IMR-90 (cell line): ENCODE results near the gene ACAD9. TPM values are rescaled to one million over a fixed set of nuclear protein-coding genes. Genes with fewer than 3 reads are reported as not detected.

Source experiments
- ATAC-seq: fragments of 200-7000 bp; cut with Tn5 transposase; 2 replicates; pipeline ENCODE4 v1.9.1; 2020; ENCODE audit warnings: low read depth, mild to moderate bottlenecking, moderate library complexity
- BruUV-seq: library from RNA; stranded (reverse); fragments of 400-500 nt; replicated peaks from 2 replicates; lab custom pipeline; 2021; lab: Mats Ljungman, UMichigan
- CTCF ChIA-PET: fragments of 300-600 bp; formaldehyde crosslinking; extraction: SDS; loops from one replicate; lab custom pipeline; 2021; ENCODE audit warnings: antibody characterized with exemption; lab: Yijun Ruan, JAX
- POLR2A ChIA-PET: fragments of 300-600 bp; sonication (Branson Sonifier 250); formaldehyde crosslinking; loops from one replicate; lab custom pipeline; 2022; ENCODE audit warnings: antibody characterized with exemption; ENCODE audit not compliant: unreplicated experiment; lab: Charles Lee
- DNase-seq: peaks from one replicate; pipeline ENCODE4 v3.0.0; 2013
- H2AFZ ChIP-seq: replicated peaks from 2 replicates; pipeline ENCODE3; 2013; ENCODE audit warnings: low read length, mild to moderate bottlenecking; ENCODE audit not compliant: poor library complexity
- H2AK5ac ChIP-seq: 2 replicates; pipeline ENCODE4 v1.6.1; 2013; ENCODE audit warnings: low read depth, low read length, inconsistent platforms
- H2AK9ac ChIP-seq: replicated peaks from 2 replicates; pipeline ENCODE3; 2013; ENCODE audit warnings: mild to moderate bottlenecking, low read depth, low read length, moderate library complexity; ENCODE audit not compliant: poor library complexity
- H2BK120ac ChIP-seq: 2 replicates; pipeline ENCODE4 v1.6.1; 2013; ENCODE audit warnings: low read depth, low read length, inconsistent platforms
- H2BK15ac ChIP-seq: 3 replicates; pipeline ENCODE4 v1.6.1; 2013; ENCODE audit warnings: low read depth, low read length, inconsistent platforms
- H2BK20ac ChIP-seq: 2 replicates; pipeline ENCODE4 v1.6.1; 2013; ENCODE audit warnings: low read depth, mild to moderate bottlenecking, inconsistent platforms, low read length, moderate library complexity
- H2BK5ac ChIP-seq: 2 replicates; pipeline ENCODE4 v1.6.1; 2013; ENCODE audit warnings: mild to moderate bottlenecking, low read depth, low read length, inconsistent platforms; ENCODE audit not compliant: poor library complexity, severe bottlenecking
- H3K14ac ChIP-seq: replicated peaks from 2 replicates; pipeline ENCODE4 v1.6.1; 2013; ENCODE audit warnings: low read depth, low read length, inconsistent platforms
- H3K18ac ChIP-seq: 2 replicates; pipeline ENCODE4 v1.6.1; 2013; ENCODE audit warnings: low read depth, low read length, control low read depth
- H3K23ac ChIP-seq: 2 replicates; pipeline ENCODE4 v1.6.1; 2013; ENCODE audit warnings: low read depth, low read length, inconsistent platforms
- H3K27ac ChIP-seq: 2 replicates; pipeline ENCODE4 v1.5.1; 2013; ENCODE audit warnings: mild to moderate bottlenecking, control low read depth, low read length; ENCODE audit not compliant: insufficient read depth
- H3K27me3 ChIP-seq: 2 replicates; pipeline ENCODE4 v1.6.1; 2013; ENCODE audit warnings: low read length; ENCODE audit not compliant: control insufficient read depth, insufficient read depth
- H3K36me3 ChIP-seq: 2 replicates; pipeline ENCODE4 v1.6.1; 2013; ENCODE audit warnings: low read length, mixed read lengths; ENCODE audit not compliant: control insufficient read depth, insufficient read depth
- H3K4ac ChIP-seq: 2 replicates; pipeline ENCODE4 v1.6.1; 2013; ENCODE audit warnings: low read depth, low read length, inconsistent platforms
- H3K4me1 ChIP-seq: 2 replicates; pipeline ENCODE4 v1.6.1; 2013; ENCODE audit warnings: low read length, mixed read lengths; ENCODE audit not compliant: control insufficient read depth, insufficient read depth
- H3K4me2 ChIP-seq: 2 replicates; pipeline ENCODE4 v1.6.1; 2013; ENCODE audit warnings: low read depth, mild to moderate bottlenecking, control low read depth, low read length, moderate library complexity
- H3K4me3 ChIP-seq: 2 replicates; pipeline ENCODE4 v1.5.1; 2013; ENCODE audit warnings: low read depth, mild to moderate bottlenecking, control low read depth, low read length, moderate library complexity; ENCODE audit not compliant: insufficient read depth
- H3K56ac ChIP-seq: 2 replicates; pipeline ENCODE4 v1.6.1; 2013; ENCODE audit warnings: low read length, inconsistent platforms; ENCODE audit not compliant: insufficient read depth; ENCODE audit errors: extremely low read depth
- H3K79me1 ChIP-seq, 2 experiments: 2 replicates each; pipeline ENCODE4 v1.6.1; 2013; ENCODE audit warnings: low read length in 2 of 2, inconsistent platforms in 1 of 2, low read depth in 1 of 2
- H3K9ac ChIP-seq: 2 replicates; pipeline ENCODE4 v1.6.1; 2013; ENCODE audit warnings: low read depth, low read length, control low read depth
- H3K9me1 ChIP-seq: 2 replicates; pipeline ENCODE4 v1.6.1; 2013; ENCODE audit warnings: low read length, inconsistent platforms; ENCODE audit not compliant: insufficient read depth
- H3K9me3 ChIP-seq: 2 replicates; pipeline ENCODE4 v1.6.1; 2013; ENCODE audit warnings: low read length; ENCODE audit not compliant: control insufficient read depth, insufficient read depth
- H4K20me1 ChIP-seq: 2 replicates; pipeline ENCODE4 v1.6.1; 2013; ENCODE audit warnings: low read length, inconsistent platforms; ENCODE audit not compliant: insufficient read depth
- H4K5ac ChIP-seq: 2 replicates; pipeline ENCODE4 v1.6.1; 2013; ENCODE audit warnings: mild to moderate bottlenecking, low read depth, low read length, control low read depth
- H4K8ac ChIP-seq, 2 experiments: 2 replicates each; pipeline ENCODE4 v1.6.1; 2013; ENCODE audit warnings: low read depth in 2 of 2, low read length in 2 of 2, control low read depth in 1 of 2, inconsistent platforms in 1 of 2
- H4K91ac ChIP-seq: 2 replicates; pipeline ENCODE4 v1.6.1; 2013; ENCODE audit warnings: low read depth, low read length, inconsistent platforms; ENCODE audit not compliant: insufficient read depth
- CTCF ChIP-seq: conservative IDR thresholded peaks from 2 replicates; pipeline ENCODE4 v1.5.1; 2012; ENCODE audit warnings: mild to moderate bottlenecking, low read depth, low read length, improper control_type of control experiment
- ELK1 ChIP-seq: fragments of 150-350 bp; IDR thresholded peaks from 2 replicates; pipeline ENCODE4 v1.6.1; 2016; ENCODE audit warnings: low read depth, mild to moderate bottlenecking, low read length, moderate library complexity, borderline replicate concordance
- MAZ ChIP-seq: IDR thresholded peaks from 2 replicates; pipeline ENCODE4 v1.6.1; 2012; ENCODE audit warnings: low read depth, mild to moderate bottlenecking, low read length, improper control_type of control experiment, moderate library complexity, borderline replicate concordance
- POLR2A ChIP-seq: IDR thresholded peaks from 2 replicates; pipeline ENCODE4 v1.6.1; 2012; ENCODE audit warnings: mild to moderate bottlenecking, low read depth, low read length
- RAD21 ChIP-seq: IDR thresholded peaks from 2 replicates; pipeline ENCODE4 v1.6.1; 2012; ENCODE audit warnings: low read length, improper control_type of control experiment
- RFX5 ChIP-seq: IDR thresholded peaks from 2 replicates; pipeline ENCODE4 v1.8.0; 2012; ENCODE audit warnings: low read depth, mild to moderate bottlenecking, low read length, moderate library complexity
- SMC3 ChIP-seq: fragments of 150-350 bp; IDR thresholded peaks from 2 replicates; pipeline ENCODE4 v1.6.1; 2016; ENCODE audit warnings: low read depth, mild to moderate bottlenecking, antibody characterized with exemption, low read length, moderate library complexity
- WGBS, 2 experiments: methylation state at CpG; one replicate each; pipeline versions ENCODE4 v1.1.5 to v1.1.7; 2013; ENCODE audit warnings: missing lambda C conversion rate in 2 of 2; ENCODE audit not compliant: insufficient read length in 1 of 2; ENCODE audit errors: extremely low coverage in 2 of 2; 5-methylcytosine and 5-hydroxymethylcytosine counted together
- dilution Hi-C: fragments of 300-500 bp; cut with HindIII; formaldehyde crosslinking; loops from one replicate; pipeline ENCODE4 v1.14.3; 2018; ENCODE audit warnings: low sequenced_read_pairs; ENCODE audit not compliant: unreplicated experiment
- in situ Hi-C: fragments of 300-500 bp; cut with MboI; formaldehyde crosslinking; loops from 3 replicates; pipeline ENCODE4 v1.14.3; 2019; ENCODE audit warnings: low sequenced_read_pairs, inconsistent platforms, mixed read lengths
- intact Hi-C: fragments of 100-400 bp; cut with micrococcal nuclease; formaldehyde crosslinking; loops from 2 replicates; pipeline ENCODE4 v1.10.0; 2022
- polyA plus RNA-seq, 3 experiments: library from polyadenylated mRNA; depleted of rRNA; stranded (reverse); fragments of >200 nt; gene quantifications; 2 replicates each; pipeline ENCODE4 v1.2.3, GENCODE V29; 2012; ENCODE audit warnings: low replicate concordance in 1 of 3
- total RNA-seq: library from RNA; depleted of rRNA; stranded (reverse); fragments of >200 nt; gene quantifications from 2 replicates; pipeline ENCODE4 v1.2.3, GENCODE V29; 2012

ACAD9 gene
- total and polyA plus RNA-seq, 2 of the 4 experiments (the other 2 are of a cell fraction) = 31.2 to 41.3 TPM

- no peaks in the 10 kb centered on the region for H3K36me3 ChIP-seq
- no peak overlapping the region; the same call in 1 of the 2 replicates for H3K27ac ChIP-seq
- no peaks in the 10 kb centered on the region for H4K20me1 ChIP-seq
- no peak overlapping the region for H4K5ac ChIP-seq
- no peaks in the 10 kb centered on the region for H3K27me3 ChIP-seq
- H3K18ac ChIP-seq = no peak overlapping the region
- no peaks in the 10 kb centered on the region for H3K9me1 ChIP-seq
- H3K4ac ChIP-seq = peak overlapping the region; percentile 56; the same call in 1 of the 2 replicates
- H2AK9ac ChIP-seq = peak overlapping the region; percentile 66
- ATAC-seq = peak; percentile 95
- H3K9ac ChIP-seq = peak overlapping the region; percentile 37; the same call in 1 of the 2 replicates
- no peak overlapping the region for H3K56ac ChIP-seq
- H2BK20ac ChIP-seq = no peak overlapping the region
- no peak overlapping the region for H3K23ac ChIP-seq
- dilution Hi-C loops = no loop called here
- H3K9me3 ChIP-seq = no peaks in the 10 kb centered on the region
- peaks cover 6% of the 10 kb centered on the region; the same call in 1 of the 2 replicates for H3K4me1 ChIP-seq
- intact Hi-C loops = loop anchor here (1.0 kb wide), 2 partner anchors 166 to 229 kb away; no protein-coding TSS in a partner anchor
- POLR2A ChIA-PET = no interaction called here
- CTCF ChIA-PET = interaction anchor here (1.2 to 1.3 kb wide), 2 partner anchors 165 to 199 kb away, joined by 3 to 10 read pairs; no protein-coding TSS in a partner anchor
- no peak overlapping the region for H2AK5ac ChIP-seq
- H2BK15ac ChIP-seq = no peak overlapping the region
- H2BK120ac ChIP-seq = no peak overlapping the region
- no peak overlapping the region for H3K14ac ChIP-seq
- peak overlapping the region; percentile 11; the same call in 1 of the 2 replicates for H4K91ac ChIP-seq
- H2BK5ac ChIP-seq = no peak overlapping the region
- peak overlapping the region; percentile 16 for H3K4me3 ChIP-seq
- H3K79me1 ChIP-seq = no peaks in the 10 kb centered on the region
- H2AFZ ChIP-seq = peak overlapping the region; percentile 96
- BruUV-seq = no TSS peak
- H4K8ac ChIP-seq = peak overlapping the region; percentile 60 to 78; a peak in 2 of 4 replicates
- in situ Hi-C loops = no loop called here
- DNase-seq = peak; percentile 48
- WGBS, 2 experiments = 8% methylated on average over 6 of the region's 32 CpGs; no CpG with 5 or more reads in 1 of the 2 experiments
- H3K4me2 ChIP-seq = peak overlapping the region; percentile 74
- peak; percentile 54 for TF ChIP-seq CTCF
- TF ChIP-seq POLR2A = no peak
- no peak for TF ChIP-seq ELK1
- TF ChIP-seq SMC3 = peak; percentile 44; the same call in 1 of the 2 replicates
- TF ChIP-seq RAD21 = peak; percentile 40
- TF ChIP-seq MAZ = no peak
- TF ChIP-seq RFX5 = no peak
These were observed 33.5 kb upstream of the ACAD9 start for GRCh38 chr3:128845778-128846485.
